NCI-H345 treated with DMSO at 0.1 percent for 48 hours (cell line): ENCODE measurements around the gene RIOK3.
"Not testable (repeated sequence)": the region's sequence is repeated elsewhere in the genome, so short reads cannot be mapped to it uniquely, and the experiment has no call there.

ENCODE experiments used
- DNase-seq: peaks from one replicate; lab custom pipeline; 2025; ENCODE audit not compliant: unreplicated experiment; lab: John Stamatoyannopoulos, UW

RIOK3 gene

GRCh38 chr18:23452728-23453679, at the start of gene RIOK3:
Gene RIOK3 (plus strand): TSS chr18:23453287. CDS start chr18:23453440, 153 bp downstream.
- DNase-seq, result peak; percentile 92

GRCh38 chr18:23403310-23403709, 49.8 kb upstream of the RIOK3 start:
- no peak for DNase-seq

- DNase-seq, result no peak
Observed at GRCh38 chr18:23405636-23406035, 47.5 kb upstream of the RIOK3 start.

GRCh38 chr18:23406271-23406787, 46.8 kb upstream of the RIOK3 start:
- no peak for DNase-seq

GRCh38 chr18:23412351-23412964, 40.6 kb upstream of the RIOK3 start:
- no peak for DNase-seq

- DNase-seq, result no peak
Observed at GRCh38 chr18:23415515-23415914, 37.6 kb upstream of the RIOK3 start.

- DNase-seq, result no peak
Observed at GRCh38 chr18:23416298-23416697, 36.8 kb upstream of the RIOK3 start.

GRCh38 chr18:23421277-23421676, 31.8 kb upstream of the RIOK3 start:
- no peak for DNase-seq

- no peak for DNase-seq
Observed at GRCh38 chr18:23422751-23423418, 30.2 kb upstream of the RIOK3 start.

GRCh38 chr18:23424616-23425015, 28.5 kb upstream of the RIOK3 start:
- no peak for DNase-seq

- no peak for DNase-seq
Observed at GRCh38 chr18:23428821-23429220, 24.3 kb upstream of the RIOK3 start.

GRCh38 chr18:23429538-23429937, 23.5 kb upstream of the RIOK3 start:
- not testable (repeated sequence) for DNase-seq

GRCh38 chr18:23433360-23433759, 19.7 kb upstream of the RIOK3 start:
- DNase-seq, result no peak

- DNase-seq, result peak; percentile 32
Observed at GRCh38 chr18:23437357-23438045, 15.6 kb upstream of the RIOK3 start.

GRCh38 chr18:23438046-23438377, 15.1 kb upstream of the RIOK3 start:
- no peak for DNase-seq

GRCh38 chr18:23438608-23439366, 14.3 kb upstream of the RIOK3 start:
- DNase-seq, result no peak

- DNase-seq, result no peak
Observed at GRCh38 chr18:23440131-23440530, 13.0 kb upstream of the RIOK3 start.

- DNase-seq, result no peak
Observed at GRCh38 chr18:23442958-23443357, 10.1 kb upstream of the RIOK3 start.

- no peak for DNase-seq
Observed at GRCh38 chr18:23448291-23448690, 4.8 kb upstream of the RIOK3 start.

GRCh38 chr18:23450022-23450421, 3.1 kb upstream of the RIOK3 start:
- no peak for DNase-seq
